ENCODE results near the gene SLC1A4.
"Not testable (repeated sequence)": the region's sequence is repeated elsewhere in the genome, so short reads cannot be mapped to it uniquely, and the experiment has no call there.

Gene SLC1A4

DNA sequence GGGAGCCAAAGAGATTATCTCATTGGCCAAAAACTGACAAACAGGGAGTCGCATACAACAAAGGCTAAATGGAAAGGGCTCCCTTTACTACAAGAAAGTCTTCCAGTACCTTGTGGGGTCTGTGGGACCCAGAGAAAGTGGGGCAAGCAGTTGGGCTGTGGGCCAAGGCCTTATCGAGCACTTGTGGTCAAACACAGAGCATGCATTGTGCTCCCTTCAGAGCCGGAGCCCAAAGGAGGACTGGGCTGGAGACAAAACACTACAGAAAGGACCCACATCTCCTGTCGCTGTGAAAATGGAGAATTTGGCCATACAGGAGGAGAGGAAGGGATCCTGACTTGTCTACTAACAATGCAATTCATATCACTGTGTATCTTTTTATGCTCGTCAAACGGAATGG lies 37.1 kb upstream of the SLC1A4 start:
- Mint-ChIP-seq H3K4me1 (peaks cover 10% of the 10 kb centered on the region), H3K36me3 (ENCODE audit: insufficient read depth) (no peaks in the 10 kb centered on the region), H3K27me3 (no peaks in the 10 kb centered on the region), H3K27ac (ENCODE audit: low read depth) (no peak overlapping the region), H3K4me3 (no peak overlapping the region), H3K9me3 (no peaks in the 10 kb centered on the region)
- DNase-seq (ENCODE audit: low spot score in 2 of 2) (no peak), ATAC-seq (replicated peaks; ENCODE audit: extremely low read depth, poor library complexity, severe bottlenecking) (no peak)

DNA sequence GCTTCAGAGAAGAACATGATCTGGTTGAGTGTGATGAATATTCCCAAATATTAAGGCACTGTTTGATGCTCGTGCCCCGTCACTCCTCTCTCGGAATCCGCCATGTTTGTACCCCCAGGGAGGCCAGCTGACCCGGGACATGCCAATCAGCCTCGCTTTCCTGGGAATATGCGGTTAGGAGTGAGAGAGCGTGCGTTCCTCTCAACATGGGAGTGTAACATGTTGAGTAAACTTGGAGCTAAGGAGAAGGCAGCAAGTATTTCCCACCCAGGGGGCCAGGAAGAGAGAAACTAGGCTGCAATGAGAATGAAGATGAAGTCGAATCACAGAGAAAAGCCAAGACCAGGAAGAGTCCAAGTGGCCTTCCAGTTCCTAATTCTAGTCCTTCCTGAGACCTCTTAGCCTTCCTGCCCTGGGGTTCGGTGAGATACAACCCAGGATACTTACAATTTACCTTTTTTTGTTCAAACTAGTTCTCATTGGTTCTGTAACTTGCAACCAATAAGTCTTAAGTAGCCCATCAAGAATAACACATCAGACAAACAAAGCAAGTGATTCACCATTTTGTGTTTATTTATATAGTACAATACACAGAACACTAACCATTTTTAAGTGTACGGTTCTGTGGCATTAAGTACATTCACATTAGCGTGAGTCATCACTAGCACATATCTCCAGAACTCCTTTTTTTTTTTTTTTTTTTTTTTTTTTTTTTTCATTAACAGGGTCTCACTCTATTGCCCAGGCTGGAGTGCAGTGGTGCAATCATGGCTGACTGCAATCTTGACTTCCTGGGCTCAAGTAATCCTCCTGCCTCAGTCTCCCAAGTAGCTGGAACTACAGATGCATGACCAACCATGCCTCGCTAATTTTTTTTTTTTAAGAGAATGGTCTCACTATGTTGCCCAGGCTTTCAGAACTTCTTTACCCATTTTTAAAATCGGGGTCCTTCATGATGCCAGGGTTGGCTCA lies 36.4 kb upstream of the SLC1A4 start:
- DNase-seq (ENCODE audit: low spot score in 2 of 2) (no peak), ATAC-seq (replicated peaks; ENCODE audit: extremely low read depth, poor library complexity, severe bottlenecking) (no peak)
- H3K36me3 Mint-ChIP-seq (ENCODE audit: insufficient read depth) = no peaks in the 10 kb centered on the region
- no peak overlapping the region for H3K4me3 Mint-ChIP-seq
- peaks cover 4% of the 10 kb centered on the region for H3K4me1 Mint-ChIP-seq
- no peaks in the 10 kb centered on the region for H3K27me3 Mint-ChIP-seq
- H3K9me3 Mint-ChIP-seq = no peaks in the 10 kb centered on the region
- H3K27ac Mint-ChIP-seq (ENCODE audit: low read depth) = no peak overlapping the region

DNA sequence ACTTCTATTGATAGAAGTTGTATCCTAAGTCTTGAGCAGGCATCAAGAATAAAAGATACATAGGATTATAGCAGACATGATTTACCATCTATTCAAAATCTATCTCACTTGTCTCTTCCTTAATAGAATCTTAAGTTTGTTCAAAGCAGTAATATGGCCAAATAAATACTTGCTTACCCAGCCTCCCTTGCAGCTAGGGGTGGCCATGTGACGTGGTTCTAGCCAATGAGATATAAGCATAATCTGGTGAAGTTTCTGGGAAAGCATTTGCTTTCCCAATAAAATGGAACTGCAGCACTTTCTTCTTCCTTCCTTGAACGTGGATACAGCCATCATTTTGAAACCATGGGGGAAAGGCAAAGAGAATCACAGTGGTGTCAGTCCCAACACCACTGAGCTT lies 33.7 kb upstream of the SLC1A4 start:
- Mint-ChIP-seq H3K4me1 (no peaks in the 10 kb centered on the region), H3K9me3 (no peaks in the 10 kb centered on the region), H3K4me3 (no peak overlapping the region), H3K36me3 (ENCODE audit: insufficient read depth) (no peaks in the 10 kb centered on the region), H3K27ac (ENCODE audit: low read depth) (no peak overlapping the region), H3K27me3 (no peaks in the 10 kb centered on the region)
- no peak for ATAC-seq (replicated peaks; ENCODE audit: extremely low read depth, poor library complexity, severe bottlenecking)
- DNase-seq (ENCODE audit: low spot score in 2 of 2) = no peak

DNA sequence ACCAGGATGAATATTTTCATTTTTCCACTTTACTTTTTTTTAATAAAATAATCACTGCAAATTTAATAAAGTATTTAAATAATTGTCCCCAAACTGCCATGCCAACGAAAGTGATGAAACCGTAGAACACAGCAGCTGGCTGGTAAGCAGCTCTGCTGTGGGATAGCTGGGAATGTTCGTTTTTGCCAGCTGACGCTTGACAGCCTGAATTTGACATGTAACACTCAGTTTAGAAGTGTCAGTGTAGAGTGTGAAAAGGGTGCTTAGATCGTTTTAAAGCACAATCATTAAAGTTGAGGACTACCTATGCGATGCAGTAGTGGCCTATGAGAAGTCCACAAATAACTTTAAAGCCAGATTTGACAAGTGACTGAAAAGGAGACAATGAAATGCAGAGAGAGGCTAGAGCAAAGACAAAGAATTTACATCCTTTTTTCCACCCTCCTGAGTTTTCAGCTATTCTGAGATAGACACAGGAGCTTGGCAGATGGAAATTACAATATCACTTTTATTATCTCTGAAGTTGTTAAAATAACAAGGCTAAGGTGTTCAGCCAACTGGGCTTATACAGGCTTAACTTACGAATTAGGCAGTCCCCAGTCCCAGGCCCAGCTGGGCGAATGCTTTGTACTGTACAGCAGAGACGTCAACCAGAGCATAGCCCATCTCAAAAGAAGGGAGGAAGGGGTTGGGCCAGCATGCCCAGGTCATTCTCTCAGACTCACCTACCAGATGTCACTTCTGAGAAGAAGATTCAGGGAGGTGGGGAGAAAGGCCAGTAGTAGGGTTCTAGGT lies 31.9 kb upstream of the SLC1A4 start:
- ATAC-seq (replicated peaks; ENCODE audit: extremely low read depth, poor library complexity, severe bottlenecking) (no peak), DNase-seq (ENCODE audit: low spot score in 2 of 2) (no peak)
- no peaks in the 10 kb centered on the region for H3K27me3 Mint-ChIP-seq
- no peak overlapping the region for H3K4me3 Mint-ChIP-seq
- H3K4me1 Mint-ChIP-seq = no peaks in the 10 kb centered on the region
- H3K27ac Mint-ChIP-seq (ENCODE audit: low read depth) = no peak overlapping the region
- no peaks in the 10 kb centered on the region for H3K9me3 Mint-ChIP-seq
- no peaks in the 10 kb centered on the region for H3K36me3 Mint-ChIP-seq (ENCODE audit: insufficient read depth)

DNA sequence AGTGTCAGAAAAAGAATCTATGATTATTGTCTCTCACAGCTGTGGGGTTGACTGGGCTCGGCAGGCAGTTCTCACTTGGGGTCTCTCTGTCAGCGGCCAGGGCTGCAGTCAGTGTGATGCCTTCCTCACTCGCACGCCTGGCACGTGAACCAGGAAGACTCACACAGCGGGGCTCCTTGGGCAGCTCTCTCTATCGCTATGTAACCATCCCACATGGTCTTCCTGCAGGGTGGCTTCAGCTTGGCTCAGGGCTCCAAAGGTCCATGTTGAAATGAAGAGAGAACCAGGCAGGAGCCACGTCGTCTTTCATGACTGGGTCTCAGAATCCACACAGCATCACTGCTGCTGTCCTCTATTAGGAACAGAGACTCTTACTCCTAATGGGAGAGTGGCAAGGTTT lies 30.6 kb upstream of the SLC1A4 start:
- peak overlapping the region; percentile 32 for H3K27ac Mint-ChIP-seq (ENCODE audit: low read depth)

DNA sequence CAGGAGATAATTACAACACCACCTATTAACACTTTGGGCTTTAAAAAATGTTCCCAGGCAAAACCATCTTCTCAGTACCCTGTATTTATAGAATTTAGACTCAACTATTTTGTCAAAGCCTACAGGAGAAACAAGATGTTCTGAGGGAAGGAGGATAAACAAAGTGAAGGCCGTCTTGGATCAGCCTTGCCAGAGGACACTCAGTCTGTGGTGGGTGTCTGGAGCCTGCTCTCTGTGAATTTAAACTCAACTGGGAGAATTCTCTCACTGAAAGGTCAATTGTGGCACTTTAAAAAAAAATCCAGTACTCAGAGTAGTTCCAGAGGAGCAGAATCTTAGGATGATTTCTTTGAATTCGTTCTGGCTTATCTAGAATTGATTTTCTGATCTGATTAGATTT lies 28.4 kb upstream of the SLC1A4 start:
- DNase-seq (ENCODE audit: low spot score in 2 of 2) (no peak), ATAC-seq (replicated peaks; ENCODE audit: extremely low read depth, poor library complexity, severe bottlenecking) (no peak)
- no peaks in the 10 kb centered on the region for H3K4me1 Mint-ChIP-seq
- H3K27me3 Mint-ChIP-seq = no peaks in the 10 kb centered on the region
- H3K36me3 Mint-ChIP-seq (ENCODE audit: insufficient read depth) = no peaks in the 10 kb centered on the region
- H3K27ac Mint-ChIP-seq (ENCODE audit: low read depth) = no peak overlapping the region
- no peaks in the 10 kb centered on the region for H3K9me3 Mint-ChIP-seq
- no peak overlapping the region for H3K4me3 Mint-ChIP-seq

More for the DNA sequence above, 30.6 kb upstream of the SLC1A4 start:
- H3K4me3 Mint-ChIP-seq = no peak overlapping the region
- no peaks in the 10 kb centered on the region for H3K9me3 Mint-ChIP-seq
- DNase-seq (ENCODE audit: low spot score in 2 of 2) (no peak), ATAC-seq (replicated peaks; ENCODE audit: extremely low read depth, poor library complexity, severe bottlenecking) (no peak)
- no peaks in the 10 kb centered on the region for H3K27me3 Mint-ChIP-seq
- H3K36me3 Mint-ChIP-seq (ENCODE audit: insufficient read depth) = no peaks in the 10 kb centered on the region
- no peaks in the 10 kb centered on the region for H3K4me1 Mint-ChIP-seq

DNA sequence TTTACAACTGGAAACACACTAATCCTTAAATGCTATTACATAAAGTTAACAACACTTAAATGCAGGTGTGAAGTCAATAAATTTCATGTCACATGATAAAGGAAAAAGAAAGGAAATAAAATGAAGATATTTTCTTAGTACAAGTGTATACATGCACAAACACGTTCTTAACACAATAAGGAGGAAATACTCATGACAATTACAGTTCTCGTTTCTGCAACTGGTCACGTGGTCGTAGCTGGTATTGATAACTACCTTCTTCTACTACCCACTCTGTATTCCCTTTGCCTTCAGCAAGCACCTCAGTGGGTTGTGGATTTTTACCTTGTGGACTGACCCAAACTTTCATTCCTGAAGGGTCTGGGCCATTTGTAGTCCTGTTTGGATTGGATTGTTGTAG lies 26.1 kb upstream of the SLC1A4 start:
- peak overlapping the region; percentile 1 for H3K27ac Mint-ChIP-seq (ENCODE audit: low read depth)
- not testable (repeated sequence) for H3K36me3 Mint-ChIP-seq (ENCODE audit: insufficient read depth); ATAC-seq (replicated peaks; ENCODE audit: extremely low read depth, poor library complexity, severe bottlenecking); H3K4me1 Mint-ChIP-seq; H3K27me3 Mint-ChIP-seq; H3K4me3 Mint-ChIP-seq; H3K9me3 Mint-ChIP-seq; DNase-seq (ENCODE audit: low spot score in 2 of 2)

DNA sequence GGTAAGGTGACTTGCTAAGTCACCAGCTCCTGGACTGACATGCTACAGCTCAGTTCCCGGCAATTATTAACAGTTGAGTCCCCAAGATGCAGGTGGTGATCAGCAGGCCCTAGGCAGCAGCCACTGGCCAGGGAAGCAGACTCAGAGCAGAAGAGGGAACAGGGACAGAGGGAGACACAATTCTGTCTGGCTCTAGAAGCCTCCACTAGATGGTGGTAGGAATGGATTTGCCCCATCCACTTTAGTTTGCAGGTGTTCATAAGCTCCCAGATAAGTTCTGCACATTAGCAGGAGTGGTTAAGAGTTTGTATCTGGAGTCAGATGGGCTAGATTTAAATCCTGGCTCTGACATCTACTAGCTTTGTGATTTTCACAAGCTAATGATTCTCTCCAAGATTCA lies 25.5 kb upstream of the SLC1A4 start:
- DNase-seq (ENCODE audit: low spot score in 2 of 2) (no peak), ATAC-seq (replicated peaks; ENCODE audit: extremely low read depth, poor library complexity, severe bottlenecking) (no peak)
- no peaks in the 10 kb centered on the region for H3K9me3 Mint-ChIP-seq
- no peaks in the 10 kb centered on the region for H3K36me3 Mint-ChIP-seq (ENCODE audit: insufficient read depth)
- no peaks in the 10 kb centered on the region for H3K4me1 Mint-ChIP-seq
- no peak overlapping the region for H3K27ac Mint-ChIP-seq (ENCODE audit: low read depth)
- no peak overlapping the region for H3K4me3 Mint-ChIP-seq
- H3K27me3 Mint-ChIP-seq = no peaks in the 10 kb centered on the region

DNA sequence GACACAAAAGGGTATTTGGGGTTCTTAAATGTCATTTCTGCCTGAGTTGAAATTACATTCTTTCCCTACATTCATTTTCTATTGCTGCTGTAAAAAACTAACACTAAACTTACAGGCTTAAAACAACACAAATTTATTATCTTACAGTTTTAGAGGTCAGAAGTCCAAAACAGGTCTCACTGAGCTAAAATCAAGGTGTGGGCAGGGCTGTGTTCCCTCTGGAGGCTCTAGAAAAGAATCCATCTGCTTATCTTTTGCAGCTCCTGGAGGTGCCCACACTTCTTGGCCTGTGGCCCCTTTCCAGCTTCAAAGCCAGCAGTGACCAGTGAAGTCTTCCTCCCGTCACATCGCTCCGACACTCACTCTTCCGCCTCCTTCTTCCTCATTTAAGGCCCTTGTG lies 23.2 kb upstream of the SLC1A4 start:
- ATAC-seq (replicated peaks; ENCODE audit: extremely low read depth, poor library complexity, severe bottlenecking) = no peak
- no peaks in the 10 kb centered on the region for H3K9me3 Mint-ChIP-seq
- H3K27ac Mint-ChIP-seq (ENCODE audit: low read depth) = no peak overlapping the region
- DNase-seq (ENCODE audit: low spot score in 2 of 2) = no peak
- no peaks in the 10 kb centered on the region for H3K27me3 Mint-ChIP-seq
- H3K4me3 Mint-ChIP-seq = no peak overlapping the region
- no peaks in the 10 kb centered on the region for H3K4me1 Mint-ChIP-seq
- no peaks in the 10 kb centered on the region for H3K36me3 Mint-ChIP-seq (ENCODE audit: insufficient read depth)

DNA sequence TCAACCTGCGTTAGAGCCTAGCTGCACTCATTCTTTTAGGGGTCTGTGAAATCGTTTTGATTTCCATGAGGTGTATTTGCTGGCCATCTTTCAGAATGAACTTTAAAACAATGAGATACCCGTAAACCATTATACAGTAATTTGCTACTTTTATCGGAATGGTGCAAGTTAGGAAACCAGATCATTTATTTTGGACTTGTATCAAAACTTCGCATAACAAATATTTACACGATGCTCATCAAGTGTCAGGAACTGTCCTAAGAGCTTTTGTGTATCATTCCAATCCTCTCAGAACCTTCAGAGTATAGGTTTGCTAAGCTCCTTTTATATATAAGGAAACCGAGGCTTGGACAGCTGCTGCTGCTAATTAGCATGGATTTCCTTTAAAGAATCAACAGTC lies 22.4 kb upstream of the SLC1A4 start:
- ATAC-seq (replicated peaks; ENCODE audit: extremely low read depth, poor library complexity, severe bottlenecking) (no peak), DNase-seq (ENCODE audit: low spot score in 2 of 2) (no peak)
- Mint-ChIP-seq H3K4me3 (no peak overlapping the region), H3K27ac (ENCODE audit: low read depth) (no peak overlapping the region), H3K9me3 (no peaks in the 10 kb centered on the region), H3K4me1 (no peaks in the 10 kb centered on the region), H3K36me3 (ENCODE audit: insufficient read depth) (no peaks in the 10 kb centered on the region), H3K27me3 (no peaks in the 10 kb centered on the region)

DNA sequence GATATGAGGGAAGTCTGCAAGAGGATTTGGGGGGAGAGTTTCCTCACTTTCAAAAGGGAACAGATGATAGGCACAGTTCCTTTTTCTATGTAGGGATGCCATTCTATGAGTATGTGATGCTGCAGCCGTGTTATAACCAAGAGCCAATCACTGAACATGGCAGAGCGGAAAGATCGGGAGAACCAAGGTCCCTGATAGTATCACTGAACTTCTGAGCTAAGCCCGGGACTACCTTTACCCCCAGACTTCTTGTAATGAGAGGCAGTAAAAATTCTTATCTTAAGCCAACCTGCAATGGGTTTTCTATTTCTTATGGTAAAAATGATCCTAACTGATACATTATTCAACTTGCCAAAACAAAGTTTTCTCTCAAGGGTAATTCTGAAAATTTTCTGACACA lies 21.6 kb upstream of the SLC1A4 start:
- H3K4me3 Mint-ChIP-seq = no peak overlapping the region
- H3K27me3 Mint-ChIP-seq = no peaks in the 10 kb centered on the region
- H3K4me1 Mint-ChIP-seq = no peaks in the 10 kb centered on the region
- H3K36me3 Mint-ChIP-seq (ENCODE audit: insufficient read depth) = no peaks in the 10 kb centered on the region
- no peak for ATAC-seq (replicated peaks; ENCODE audit: extremely low read depth, poor library complexity, severe bottlenecking)
- no peaks in the 10 kb centered on the region for H3K9me3 Mint-ChIP-seq
- no peak for DNase-seq (ENCODE audit: low spot score in 2 of 2)
- H3K27ac Mint-ChIP-seq (ENCODE audit: low read depth) = no peak overlapping the region

DNA sequence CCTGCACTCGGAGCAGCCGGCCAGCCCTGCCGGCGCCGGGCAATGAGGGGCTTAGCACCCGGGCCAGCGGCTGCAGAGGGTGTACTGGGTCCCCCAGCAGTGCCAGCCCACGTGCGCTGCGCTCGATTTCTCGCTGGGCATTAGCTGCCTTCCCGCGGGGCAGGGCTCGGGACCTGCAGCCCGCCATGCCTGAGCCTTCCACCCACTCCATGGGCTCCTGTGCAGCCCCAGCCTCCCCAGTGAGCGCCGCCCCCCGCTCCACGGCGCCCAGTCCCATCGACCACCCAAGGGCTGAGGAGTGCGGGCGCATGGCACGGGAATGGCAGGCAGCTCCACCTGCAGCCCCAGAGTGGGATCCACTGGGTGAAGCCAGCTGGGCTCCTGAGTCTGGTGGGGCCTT lies 20.1 kb upstream of the SLC1A4 start:
- H3K27me3 Mint-ChIP-seq; H3K4me1 Mint-ChIP-seq; H3K4me3 Mint-ChIP-seq; H3K9me3 Mint-ChIP-seq; ATAC-seq (replicated peaks; ENCODE audit: extremely low read depth, poor library complexity, severe bottlenecking); H3K36me3 Mint-ChIP-seq (ENCODE audit: insufficient read depth); H3K27ac Mint-ChIP-seq (ENCODE audit: low read depth); DNase-seq (ENCODE audit: low spot score in 2 of 2): not testable (repeated sequence)

DNA sequence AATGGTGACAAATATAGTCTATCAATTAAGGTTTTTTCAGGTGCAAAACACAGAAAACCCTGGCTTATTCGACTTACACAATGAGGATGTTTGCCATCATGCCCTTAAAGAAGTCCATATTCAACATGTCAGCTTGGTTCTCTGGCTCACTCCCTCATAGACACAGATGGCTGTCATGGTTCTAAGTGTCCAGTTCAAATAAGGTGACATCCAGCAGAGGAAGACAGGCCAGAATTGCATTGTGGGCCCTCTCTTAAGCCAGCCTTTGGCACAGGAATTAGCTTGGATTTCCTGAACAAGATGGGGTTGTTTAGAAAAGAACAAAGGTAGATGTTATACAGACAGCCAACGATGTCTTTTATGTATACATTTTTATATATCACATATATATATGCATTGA lies 18.7 kb upstream of the SLC1A4 start:
- no peaks in the 10 kb centered on the region for H3K4me1 Mint-ChIP-seq
- DNase-seq (ENCODE audit: low spot score in 2 of 2) (no peak), ATAC-seq (replicated peaks; ENCODE audit: extremely low read depth, poor library complexity, severe bottlenecking) (no peak)
- H3K9me3 Mint-ChIP-seq = no peaks in the 10 kb centered on the region
- no peaks in the 10 kb centered on the region for H3K27me3 Mint-ChIP-seq
- H3K27ac Mint-ChIP-seq (ENCODE audit: low read depth) = no peak overlapping the region
- H3K36me3 Mint-ChIP-seq (ENCODE audit: insufficient read depth) = no peaks in the 10 kb centered on the region
- H3K4me3 Mint-ChIP-seq = no peak overlapping the region

All from central memory CD8-positive, alpha-beta T cell (primary cell).